ENCODE results near the gene UGT1A10. TPM values are rescaled to one million over a fixed set of nuclear protein-coding genes. Genes with fewer than 3 reads are reported as not detected.
"Not testable (repeated sequence)": the region's sequence is repeated elsewhere in the genome, so short reads cannot be mapped to it uniquely, and the experiment has no call there.

UGT1A10 gene
- total RNA-seq, 1 donor from 2014 or later, result not detected

DNA sequence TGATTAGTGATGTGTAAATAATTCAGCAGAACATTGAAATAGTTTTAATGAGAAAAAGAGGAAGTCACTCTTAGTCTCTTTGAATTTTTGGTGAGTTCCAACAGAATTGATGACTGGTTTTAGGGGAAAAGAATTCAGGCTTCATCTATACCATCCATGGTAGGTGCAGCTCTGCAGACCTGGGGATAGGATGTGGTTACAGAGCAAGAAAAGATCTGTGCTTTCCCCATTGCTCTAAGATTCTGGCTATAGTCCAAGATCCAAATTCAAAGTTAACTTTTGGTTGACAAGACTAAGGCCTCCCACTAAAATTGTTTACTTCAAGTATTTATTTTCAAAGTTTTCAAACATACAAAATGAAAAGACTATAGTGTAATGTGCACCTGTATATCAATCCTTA, 3.6 kb downstream of the UGT1A10 start:
- intact Hi-C loops (cut with DNase I), result no loop called here
- no peaks in the 10 kb centered on the region for H3K9me3 ChIP-seq
- no peak overlapping the region for H3K4me3 ChIP-seq
- no peak for DNase-seq (ENCODE audit: extremely low spot score in 2 of 2)
- H3K36me3 ChIP-seq, result no peaks in the 10 kb centered on the region
- H3K4me1 ChIP-seq, result no peaks in the 10 kb centered on the region
- TF ChIP-seq POLR2A (IDR thresholded peaks at IDR 0.05), result no peak
- H3K27me3 ChIP-seq, result no peaks in the 10 kb centered on the region
- no peak overlapping the region for H3K27ac ChIP-seq

DNA sequence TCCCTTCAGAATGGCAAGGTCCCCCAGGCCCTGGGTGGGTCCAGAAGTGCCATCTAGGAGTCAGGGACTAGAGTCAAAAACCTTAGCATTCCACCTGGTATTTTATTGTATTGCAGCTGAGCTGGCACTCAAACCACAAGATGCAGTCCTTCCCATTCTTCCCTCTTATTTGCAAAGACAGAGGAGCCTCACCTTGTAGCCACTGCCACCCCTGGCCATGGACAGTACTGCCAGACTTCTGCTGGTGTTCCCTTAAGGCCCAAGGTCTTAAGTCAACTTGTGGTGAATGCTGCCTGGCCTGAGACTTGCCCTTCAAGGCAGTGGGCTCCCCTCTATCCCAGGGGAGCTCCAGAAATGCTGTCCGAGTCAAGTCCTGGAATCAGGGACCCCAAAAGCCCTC, 6.9 kb downstream of the UGT1A10 start:
- intact Hi-C loops (cut with DNase I), result no loop called here
- Histone ChIP-seq H3K36me3 (no peaks in the 10 kb centered on the region), H3K27me3 (no peaks in the 10 kb centered on the region), H3K9me3 (no peaks in the 10 kb centered on the region), H3K4me1 (no peaks in the 10 kb centered on the region), H3K27ac (no peak overlapping the region), H3K4me3 (no peak overlapping the region)
- DNase-seq (ENCODE audit: extremely low spot score in 2 of 2), result no peak
- TF ChIP-seq, protein P1, sequence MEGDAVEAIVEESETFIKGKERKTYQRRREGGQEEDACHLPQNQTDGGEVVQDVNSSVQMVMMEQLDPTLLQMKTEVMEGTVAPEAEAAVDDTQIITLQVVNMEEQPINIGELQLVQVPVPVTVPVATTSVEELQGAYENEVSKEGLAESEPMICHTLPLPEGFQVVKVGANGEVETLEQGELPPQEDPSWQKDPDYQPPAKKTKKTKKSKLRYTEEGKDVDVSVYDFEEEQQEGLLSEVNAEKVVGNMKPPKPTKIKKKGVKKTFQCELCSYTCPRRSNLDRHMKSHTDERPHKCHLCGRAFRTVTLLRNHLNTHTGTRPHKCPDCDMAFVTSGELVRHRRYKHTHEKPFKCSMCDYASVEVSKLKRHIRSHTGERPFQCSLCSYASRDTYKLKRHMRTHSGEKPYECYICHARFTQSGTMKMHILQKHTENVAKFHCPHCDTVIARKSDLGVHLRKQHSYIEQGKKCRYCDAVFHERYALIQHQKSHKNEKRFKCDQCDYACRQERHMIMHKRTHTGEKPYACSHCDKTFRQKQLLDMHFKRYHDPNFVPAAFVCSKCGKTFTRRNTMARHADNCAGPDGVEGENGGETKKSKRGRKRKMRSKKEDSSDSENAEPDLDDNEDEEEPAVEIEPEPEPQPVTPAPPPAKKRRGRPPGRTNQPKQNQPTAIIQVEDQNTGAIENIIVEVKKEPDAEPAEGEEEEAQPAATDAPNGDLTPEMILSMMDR (IDR thresholded peaks at IDR 0.05), result no peak
- TF ChIP-seq POLR2AphosphoS5 (IDR thresholded peaks at IDR 0.05; ENCODE audit: insufficient read depth in 1 of 2, low read depth in 1 of 2), result no peak
- TF ChIP-seq POLR2A (IDR thresholded peaks at IDR 0.05), result no peak

DNA sequence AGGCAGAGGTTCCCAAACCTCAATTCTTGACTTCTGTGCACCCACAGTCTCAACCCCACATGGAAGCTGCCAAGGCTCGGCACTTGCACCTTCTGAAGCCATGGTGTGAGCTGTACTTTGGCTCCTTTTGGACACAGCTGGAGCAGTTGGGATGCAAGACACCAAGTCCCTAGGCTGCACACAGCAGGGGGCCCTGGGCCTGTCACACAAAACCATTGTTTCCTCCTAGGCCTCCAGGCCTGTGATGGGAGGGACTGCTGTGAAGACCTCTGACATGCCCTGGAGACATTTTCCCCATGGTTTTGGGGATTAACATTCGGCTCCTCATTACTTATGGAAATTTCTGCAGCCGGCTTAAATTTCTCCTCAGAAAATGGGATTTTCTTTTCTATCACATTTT, 9.8 kb downstream of the UGT1A10 start:
- H3K27me3 ChIP-seq; intact Hi-C loops (cut with DNase I); H3K4me3 ChIP-seq: not testable (repeated sequence)

DNA sequence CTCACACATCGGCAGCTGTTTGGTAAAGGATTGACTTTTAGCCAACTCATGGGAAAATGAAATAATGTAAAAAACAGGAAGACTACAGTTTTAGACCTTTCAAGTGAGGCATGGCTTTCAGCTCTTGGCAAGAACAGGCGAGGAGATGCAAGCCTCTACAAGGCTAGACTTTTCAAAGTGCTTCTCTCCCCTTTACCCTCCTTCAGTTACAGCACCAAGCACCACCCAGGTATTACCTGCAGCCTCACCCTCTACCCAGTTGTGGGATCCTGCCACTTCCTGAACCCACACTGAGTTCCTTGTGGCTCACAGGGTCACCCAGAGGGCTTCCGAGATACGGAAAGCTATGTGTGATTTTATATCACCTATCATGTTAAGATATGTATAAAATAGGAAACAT, 14.7 kb downstream of the UGT1A10 start:
- Histone ChIP-seq H3K27me3 (no peaks in the 10 kb centered on the region), H3K27ac (no peak overlapping the region), H3K36me3 (no peaks in the 10 kb centered on the region), H3K9me3 (no peaks in the 10 kb centered on the region), H3K4me3 (no peak overlapping the region), H3K4me1 (no peaks in the 10 kb centered on the region)
- no peak for TF ChIP-seq POLR2AphosphoS5 (IDR thresholded peaks at IDR 0.05; ENCODE audit: insufficient read depth in 1 of 2, low read depth in 1 of 2)
- TF ChIP-seq POLR2A (IDR thresholded peaks at IDR 0.05), result no peak
- TF ChIP-seq, protein P1 (IDR thresholded peaks at IDR 0.05), result no peak
- intact Hi-C loops (cut with DNase I), result no loop called here
- DNase-seq (ENCODE audit: extremely low spot score in 2 of 2), result no peak

More for the DNA sequence above, 9.8 kb downstream of the UGT1A10 start:
- H3K9me3 ChIP-seq; H3K4me1 ChIP-seq; H3K36me3 ChIP-seq; H3K27ac ChIP-seq; DNase-seq (ENCODE audit: extremely low spot score in 2 of 2): not testable (repeated sequence)

DNA sequence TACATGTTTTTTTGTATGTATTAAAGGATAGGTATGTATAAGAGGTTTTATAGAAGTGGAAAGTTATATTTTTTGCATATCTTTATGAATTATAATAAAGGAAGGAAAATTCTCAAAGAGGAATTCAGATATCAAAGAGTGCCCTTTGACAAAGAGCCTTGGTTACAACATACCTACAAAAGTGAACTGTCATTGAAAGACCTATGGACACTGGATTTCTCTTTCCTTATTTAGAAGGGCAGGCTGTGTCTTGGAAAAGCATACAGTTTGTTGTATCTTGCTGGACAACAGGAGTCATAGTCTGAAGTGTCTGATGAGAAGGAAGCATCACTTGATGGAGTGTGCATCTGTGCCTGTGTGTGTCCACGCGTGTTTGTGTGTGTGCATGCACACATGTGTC, 15.2 kb downstream of the UGT1A10 start:
- intact Hi-C loops (cut with DNase I), result no loop called here
- no peaks in the 10 kb centered on the region for H3K36me3 ChIP-seq
- no peaks in the 10 kb centered on the region for H3K9me3 ChIP-seq
- TF ChIP-seq POLR2AphosphoS5 (IDR thresholded peaks at IDR 0.05; ENCODE audit: insufficient read depth in 1 of 2, low read depth in 1 of 2), result no peak
- TF ChIP-seq, protein P1 (IDR thresholded peaks at IDR 0.05), result no peak
- no peak for TF ChIP-seq POLR2A (IDR thresholded peaks at IDR 0.05)
- H3K27ac ChIP-seq, result no peak overlapping the region
- H3K4me1 ChIP-seq, result no peaks in the 10 kb centered on the region
- H3K27me3 ChIP-seq, result no peaks in the 10 kb centered on the region
- H3K4me3 ChIP-seq, result no peak overlapping the region
- DNase-seq (ENCODE audit: extremely low spot score in 2 of 2), result no peak

DNA sequence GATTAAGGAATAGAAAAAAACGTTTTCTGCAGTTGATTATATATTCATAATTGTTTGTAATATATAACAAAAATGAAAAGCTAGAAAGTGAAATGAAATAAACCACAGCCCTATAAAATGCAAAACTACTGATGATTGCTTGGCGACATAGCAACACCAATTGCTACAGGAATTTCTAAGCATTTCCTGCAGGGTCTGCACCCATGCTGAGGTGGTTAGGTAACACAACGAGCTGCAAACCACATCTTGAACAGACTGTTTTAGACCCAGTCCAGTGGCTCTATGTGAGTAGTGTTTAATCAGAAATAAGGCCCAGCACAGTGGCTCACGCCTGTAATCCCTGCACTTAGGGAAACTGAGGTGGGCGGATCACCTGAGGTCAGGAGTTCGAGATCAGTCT, 18.3 kb downstream of the UGT1A10 start:
- Histone ChIP-seq H3K36me3 (no peaks in the 10 kb centered on the region), H3K9me3 (no peaks in the 10 kb centered on the region), H3K4me3 (no peak overlapping the region), H3K27ac (no peak overlapping the region), H3K27me3 (no peaks in the 10 kb centered on the region), H3K4me1 (no peaks in the 10 kb centered on the region)
- no peak for DNase-seq (ENCODE audit: extremely low spot score in 2 of 2)
- intact Hi-C loops (cut with DNase I), result no loop called here
- TF ChIP-seq POLR2AphosphoS5 (IDR thresholded peaks at IDR 0.05; ENCODE audit: insufficient read depth in 1 of 2, low read depth in 1 of 2) (no peak), POLR2A (IDR thresholded peaks at IDR 0.05) (no peak)
- TF ChIP-seq, protein P1 (IDR thresholded peaks at IDR 0.05), result no peak

All from vagina (tissue), 2 donors.